ENCODE results near the gene AKAP6.

The AKAP6 gene

GRCh38 chr14:32474478-32475195 lies 145.5 kb downstream of the AKAP6 start:
- no peaks in the 10 kb centered on the region for H3K27me3 ChIP-seq (ENCODE audit: insufficient read depth, low read depth)
- H3K4me2 ChIP-seq, result no peak overlapping the region
- no peak overlapping the region for H2AFZ ChIP-seq (ENCODE audit: low read depth)
- no peaks in the 10 kb centered on the region for H4K20me1 ChIP-seq (ENCODE audit: insufficient read depth)
- no peaks in the 10 kb centered on the region for H3K4me1 ChIP-seq (ENCODE audit: low read depth, poor library complexity, severe bottlenecking)
- no peaks in the 10 kb centered on the region for H3K36me3 ChIP-seq (ENCODE audit: insufficient read depth)
- no peak for TF ChIP-seq CTCF (conservative IDR thresholded peaks at IDR 0.05; ENCODE audit: low read depth, low read length)
- H3K4me3 ChIP-seq (IDR thresholded peaks at IDR 0.05; ENCODE audit: insufficient read depth, low read depth, low read length), result no peak overlapping the region
- H3K9ac ChIP-seq, result no peak overlapping the region
- no peaks in the 10 kb centered on the region for H3K79me2 ChIP-seq (ENCODE audit: insufficient read depth, low read depth)
- H3K27ac ChIP-seq, result no peak overlapping the region

DNA sequence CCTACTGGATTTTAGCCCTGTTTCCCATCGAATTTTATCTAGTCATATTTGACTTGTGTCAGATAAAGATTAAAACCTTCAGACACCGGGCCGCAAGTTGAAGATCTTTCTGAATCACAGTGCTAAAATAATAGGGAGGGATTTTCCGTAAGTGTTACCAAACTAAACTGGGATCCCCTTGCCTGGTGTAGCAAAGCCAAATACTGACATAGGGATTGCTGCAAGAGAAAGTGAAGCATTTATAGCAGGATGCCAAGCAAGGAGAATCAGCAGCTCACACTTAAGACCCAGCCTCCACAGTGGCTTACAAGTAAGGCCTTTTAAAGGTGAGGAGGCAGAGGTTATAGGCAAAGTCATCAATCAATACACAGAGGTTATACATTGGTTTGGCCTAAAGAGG lies 147.4 kb downstream of the AKAP6 start:
- H3K79me2 ChIP-seq (ENCODE audit: insufficient read depth, low read depth), result no peaks in the 10 kb centered on the region
- no peak overlapping the region for H3K9ac ChIP-seq
- no peak overlapping the region for H3K4me3 ChIP-seq (IDR thresholded peaks at IDR 0.05; ENCODE audit: insufficient read depth, low read depth, low read length)
- no peaks in the 10 kb centered on the region for H3K36me3 ChIP-seq (ENCODE audit: insufficient read depth)
- no peak overlapping the region for H2AFZ ChIP-seq (ENCODE audit: low read depth)
- H3K27ac ChIP-seq, result no peak overlapping the region
- no peak for TF ChIP-seq CTCF (conservative IDR thresholded peaks at IDR 0.05; ENCODE audit: low read depth, low read length)
- H4K20me1 ChIP-seq (ENCODE audit: insufficient read depth), result no peaks in the 10 kb centered on the region
- no peaks in the 10 kb centered on the region for H3K27me3 ChIP-seq (ENCODE audit: insufficient read depth, low read depth)
- no peak overlapping the region for H3K4me2 ChIP-seq
- H3K4me1 ChIP-seq (ENCODE audit: low read depth, poor library complexity, severe bottlenecking), result no peaks in the 10 kb centered on the region

DNA sequence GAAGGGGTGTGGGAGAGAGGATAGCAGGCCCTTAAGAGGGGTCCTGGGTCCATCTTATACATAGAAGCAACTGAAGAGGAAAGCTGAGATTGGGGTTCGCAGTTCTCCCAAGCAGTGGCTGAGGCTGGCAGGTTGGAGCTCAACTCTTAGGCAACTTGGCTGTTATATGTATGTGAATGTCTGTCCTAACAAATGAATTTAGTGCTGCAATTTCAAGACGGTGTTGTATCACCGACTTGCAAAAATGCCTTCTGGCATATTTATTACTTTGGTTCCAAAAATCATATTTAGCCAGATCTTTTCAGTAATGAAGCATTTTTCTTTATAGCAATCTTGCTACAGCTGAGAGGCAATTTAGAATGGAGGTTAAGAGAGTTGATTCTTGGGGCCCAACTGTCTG lies 148.3 kb downstream of the AKAP6 start:
- H3K36me3 ChIP-seq (ENCODE audit: insufficient read depth), result no peaks in the 10 kb centered on the region

GRCh38 chr14:32478050-32478449 lies 149.0 kb downstream of the AKAP6 start:
- H3K4me2 ChIP-seq, result no peak overlapping the region
- no peak overlapping the region for H3K4me3 ChIP-seq (IDR thresholded peaks at IDR 0.05; ENCODE audit: insufficient read depth, low read depth, low read length)
- no peak for TF ChIP-seq CTCF (conservative IDR thresholded peaks at IDR 0.05; ENCODE audit: low read depth, low read length)
- H3K79me2 ChIP-seq (ENCODE audit: insufficient read depth, low read depth), result no peaks in the 10 kb centered on the region
- H4K20me1 ChIP-seq (ENCODE audit: insufficient read depth), result no peaks in the 10 kb centered on the region
- no peak overlapping the region for H2AFZ ChIP-seq (ENCODE audit: low read depth)
- H3K9ac ChIP-seq, result no peak overlapping the region
- H3K36me3 ChIP-seq (ENCODE audit: insufficient read depth), result no peaks in the 10 kb centered on the region
- H3K27me3 ChIP-seq (ENCODE audit: insufficient read depth, low read depth), result no peaks in the 10 kb centered on the region
- H3K27ac ChIP-seq, result no peak overlapping the region
- no peaks in the 10 kb centered on the region for H3K4me1 ChIP-seq (ENCODE audit: low read depth, poor library complexity, severe bottlenecking)

More for the DNA sequence above, 148.3 kb downstream of the AKAP6 start:
- Histone ChIP-seq H3K27ac (no peak overlapping the region), H3K4me1 (ENCODE audit: low read depth, poor library complexity, severe bottlenecking) (no peaks in the 10 kb centered on the region), H2AFZ (ENCODE audit: low read depth) (no peak overlapping the region), H3K9ac (no peak overlapping the region), H3K4me2 (no peak overlapping the region), H3K4me3 (IDR thresholded peaks at IDR 0.05; ENCODE audit: insufficient read depth, low read depth, low read length) (no peak overlapping the region), H3K79me2 (ENCODE audit: insufficient read depth, low read depth) (no peaks in the 10 kb centered on the region), H3K27me3 (ENCODE audit: insufficient read depth, low read depth) (no peaks in the 10 kb centered on the region), H4K20me1 (ENCODE audit: insufficient read depth) (no peaks in the 10 kb centered on the region)
- no peak for TF ChIP-seq CTCF (conservative IDR thresholded peaks at IDR 0.05; ENCODE audit: low read depth, low read length)

Data from KMS-11 (cell line).